Left renal pelvis (tissue), 4 donors: ENCODE data around the gene LRCH2. TPM values are rescaled to one million over a fixed set of nuclear protein-coding genes. Genes with fewer than 3 reads are reported as not detected.

Experiments used
- DNase-seq, 4 donors: peaks; one replicate each; pipeline ENCODE4 v3.0.0-alpha.2; 2013; ENCODE audit warnings: low read depth in 4 of 4, low spot score in 3 of 4
- polyA plus RNA-seq, 4 donors: library from polyadenylated mRNA; unstranded; fragments of 120-200 nt; gene quantifications; one replicate each; pipeline ENCODE4 v1.2.1, GENCODE V29; 2013; ENCODE audit not compliant: insufficient read length in 4 of 4

LRCH2 gene
- polyA plus RNA-seq, 4 donors = 11.5 to 17.3 (median 15.3) TPM

GRCh38 chrX:115068896-115069295 is 165.0 kb downstream of the LRCH2 start:
- no peak for DNase-seq

GRCh38 chrX:115067812-115068211 is 166.1 kb downstream of the LRCH2 start:
- DNase-seq = peak in 1 of 4 donors; percentile 3

- DNase-seq = no peak
Measured at GRCh38 chrX:115065304-115065703, 168.6 kb downstream of the LRCH2 start.

Other genes starting within 250 kb of the LRCH2 start
- 1 to 10 TPM in 2 of 4 donors, under 1 TPM in 2; 0.38 to 2.2 (median 0.88) TPM for gene IL13RA2, start 216.5 kb downstream of the LRCH2 start, polyA plus RNA-seq
- gene RBMXL3, start 44.7 kb downstream of the LRCH2 start, polyA plus RNA-seq = not detected
- not detected for gene LUZP4, start 55.6 kb upstream of the LRCH2 start, polyA plus RNA-seq